GM12878 (cell line): ENCODE results near the gene PIGZ. TPM values are rescaled to one million over a fixed set of nuclear protein-coding genes. Genes with fewer than 3 reads are reported as not detected.
A peak's percentile ranks its signal among the peaks of the same experiment; 100 is the strongest.

Source experiments
- ATAC-seq: fragments of 200-7000 bp; cut with Tn5 transposase; 3 replicates; pipeline ENCODE4 v1.9.1; 2020; ENCODE audit warnings: mild to moderate bottlenecking, moderate library complexity
- BruUV-seq: library from RNA; stranded (reverse); fragments of 400-500 nt; replicated peaks from 2 replicates; lab custom pipeline; 2021; lab: Mats Ljungman, UMichigan
- CTCF ChIA-PET: fragments of 300-600 bp; sonication (Branson Sonifier 250); formaldehyde crosslinking; extraction: SDS; loops from one replicate; lab custom pipeline; 2021; ENCODE audit warnings: inconsistent platforms; lab: Yijun Ruan, JAX
- POLR2A ChIA-PET: fragments of 350-600 bp; formaldehyde crosslinking; extraction: SDS; loops from one replicate; lab custom pipeline; 2021; ENCODE audit warnings: inconsistent platforms; lab: Charles Lee
- RAD21 ChIA-PET: fragments of 300-600 bp; sonication (Branson Sonifier 250); formaldehyde crosslinking; loops from one replicate; lab custom pipeline; 2023; ENCODE audit warnings: antibody characterized with exemption; ENCODE audit not compliant: unreplicated experiment; lab: Charles Lee
- SMC1A ChIA-PET: fragments of 300-600 bp; sonication (Branson Sonifier 250); formaldehyde crosslinking; loops from one replicate; lab custom pipeline; 2023; ENCODE audit not compliant: unreplicated experiment, uncharacterized antibody; lab: Charles Lee
- DNase-seq: peaks from one replicate; pipeline ENCODE4 v3.0.0-alpha.2; 2011; ENCODE audit warnings: low read depth, low spot score
- FAIRE-seq: peaks from 3 replicates; lab custom pipeline; 2011; peaks lifted over from hg19 to GRCh38; lab: Jason Lieb, UNC
- H2AFZ ChIP-seq: 2 replicates; pipeline ENCODE4 v1.6.0; 2011; ENCODE audit warnings: low read depth, low read length, control low read depth; ENCODE audit not compliant: control insufficient read depth
- H3K27ac ChIP-seq: 2 replicates; pipeline ENCODE4 v1.5.1; 2011; ENCODE audit warnings: control low read depth; ENCODE audit not compliant: control insufficient read depth, insufficient read depth
- H3K27me3 ChIP-seq, 2 experiments: replicated peaks in 1 of 2; 2 replicates each; pipeline versions ENCODE4 v1.6.0 to v1.6.1; 2011; ENCODE audit warnings: low read length in 1 of 2; ENCODE audit not compliant: control insufficient read depth in 2 of 2, insufficient read depth in 2 of 2
- H3K36me3 ChIP-seq, 2 experiments: 2 replicates each; pipeline ENCODE4 v1.5.1; 2011; ENCODE audit warnings: low read length in 1 of 2; ENCODE audit not compliant: control insufficient read depth in 2 of 2, insufficient read depth in 2 of 2
- H3K4me1 ChIP-seq: 2 replicates; pipeline ENCODE4 v1.6.1; 2011; ENCODE audit warnings: mild to moderate bottlenecking, low read length, moderate library complexity, mixed read lengths; ENCODE audit not compliant: control insufficient read depth, insufficient read depth
- H3K4me2 ChIP-seq: 2 replicates; pipeline ENCODE4 v1.6.0; 2011; ENCODE audit warnings: control low read depth; ENCODE audit not compliant: control insufficient read depth, insufficient read depth
- H3K4me3 ChIP-seq: fragments of 200-600 bp; sonication (generic); 2 replicates; pipeline ENCODE4 v1.5.1; 2016
- H3K79me2 ChIP-seq: 2 replicates; pipeline ENCODE4 v1.6.0; 2011; ENCODE audit warnings: low read length; ENCODE audit not compliant: control insufficient read depth, insufficient read depth
- H3K9ac ChIP-seq: 2 replicates; pipeline ENCODE4 v1.8.0; 2011; ENCODE audit warnings: low read length, control low read depth, mixed read lengths; ENCODE audit not compliant: control insufficient read depth, insufficient read depth
- H3K9me3 ChIP-seq: replicated peaks from 3 replicates; pipeline ENCODE4 v1.5.1; 2011; ENCODE audit warnings: mild to moderate bottlenecking, low read length; ENCODE audit not compliant: control insufficient read depth, insufficient read depth
- H4K20me1 ChIP-seq: 2 replicates; pipeline ENCODE4 v1.6.0; 2011; ENCODE audit not compliant: control insufficient read depth, insufficient read depth
- E2F8 ChIP-seq: fragments of 450-650 bp; IDR thresholded peaks from 2 replicates; pipeline ENCODE4 v1.6.1; 2018; ENCODE audit warnings: mild to moderate bottlenecking, low read depth, moderate library complexity; ENCODE audit not compliant: partially characterized antibody
- EGR1 ChIP-seq, 2 experiments: IDR thresholded peaks; 1 replicate in 1 of 2; 2 replicates in 1 of 2; pipeline ENCODE4 v1.6.1; 2011 to 2012; ENCODE audit warnings: low read depth in 2 of 2, low read length in 2 of 2, borderline replicate concordance in 1 of 2, mild to moderate bottlenecking in 1 of 2, moderate library complexity in 1 of 2
- IKZF1 ChIP-seq: fragments of 450-650 bp; conservative IDR thresholded peaks from 2 replicates; pipeline ENCODE4 v1.6.1; 2017; ENCODE audit warnings: antibody characterized with exemption, mild to moderate bottlenecking
- JUNB ChIP-seq: IDR thresholded peaks from 2 replicates; pipeline ENCODE4 v1.6.1; 2016; ENCODE audit warnings: antibody characterized with exemption, mild to moderate bottlenecking
- MAX ChIP-seq: IDR thresholded peaks from 2 replicates; pipeline ENCODE4 v1.6.1; 2012; ENCODE audit warnings: low read depth, low read length, improper control_type of control experiment
- MLLT1 ChIP-seq: fragments of 450-650 bp; IDR thresholded peaks from 2 replicates; pipeline ENCODE4 v1.6.1; 2016; ENCODE audit warnings: mild to moderate bottlenecking
- POLR2AphosphoS5 ChIP-seq: IDR thresholded peaks from 2 replicates; pipeline ENCODE4 v1.6.1; 2011; ENCODE audit warnings: mild to moderate bottlenecking, low read length, inconsistent platforms
- RAD51 ChIP-seq: fragments of 450-650 bp; IDR thresholded peaks from 2 replicates; pipeline ENCODE4 v1.6.1; 2016; ENCODE audit warnings: moderate library complexity, mild to moderate bottlenecking, inconsistent platforms
- RELA ChIP-seq: fragments of 450-650 bp; IDR thresholded peaks from 2 replicates; pipeline ENCODE4 v1.8.0; 2014; ENCODE audit warnings: borderline replicate concordance; ENCODE audit not compliant: partially characterized antibody
- SIN3A ChIP-seq: IDR thresholded peaks from 2 replicates; pipeline ENCODE4 v1.6.1; 2012; ENCODE audit warnings: low read depth, low read length, improper control_type of control experiment
- YY1 ChIP-seq: IDR thresholded peaks from 2 replicates; pipeline ENCODE4 v1.6.1; 2011; ENCODE audit warnings: low read depth, mild to moderate bottlenecking, low read length
- ZBTB4 ChIP-seq: fragments of 450-650 bp; formaldehyde crosslinking; IDR thresholded peaks from 2 replicates; pipeline ENCODE4 v1.4.0; 2022; ENCODE audit warnings: mild to moderate bottlenecking, moderate library complexity
- ZNF384 ChIP-seq: IDR thresholded peaks from 2 replicates; pipeline ENCODE4 v1.6.1; 2012; ENCODE audit warnings: low read depth, mild to moderate bottlenecking, low read length, improper control_type of control experiment, borderline replicate concordance
- ZZZ3 ChIP-seq: IDR thresholded peaks from 2 replicates; pipeline ENCODE4 v1.6.1; 2011; ENCODE audit warnings: low read depth; ENCODE audit not compliant: control insufficient read depth, insufficient read length
- WGBS: methylation state at CpG from one replicate; pipeline ENCODE4 v1.1.6; 2016; ENCODE audit warnings: low lambda C conversion rate; ENCODE audit not compliant: insufficient replicate concordance, insufficient coverage; ENCODE audit errors: missing lambda C conversion rate; 5-methylcytosine and 5-hydroxymethylcytosine counted together
- in situ Hi-C: fragments of 300-500 bp; cut with MboI; formaldehyde crosslinking; loops from 9 replicates; pipeline ENCODE4 v1.14.3; 2018; ENCODE audit warnings: mixed read lengths
- intact Hi-C: fragments of 100-400 bp; cut with micrococcal nuclease; formaldehyde crosslinking; loops from one replicate; pipeline ENCODE4 v1.14.2; 2022; ENCODE audit not compliant: unreplicated experiment
- polyA plus RNA-seq, 11 experiments: library from polyadenylated mRNA; depleted of rRNA in 4 of 11; unstranded in 6 of 11; stranded (reverse) in 5 of 11; fragments of >200 nt; fragmentation: Nextera tagmentation in 4 of 11; fragmentation: Illumina TruSeq in 1 of 11; extraction: Ambion mirVana in 4 of 11; extraction: Trizol in 1 of 11; gene quantifications; 1 replicate in 1 of 11; 2 replicates in 10 of 11; pipeline versions ENCODE4 v1.2.1 to v1.2.3, GENCODE V29; 2011 to 2016; ENCODE audit warnings: inconsistent platforms in 2 of 11, missing spikeins in 2 of 11, low read depth in 1 of 11
- total RNA-seq, 4 experiments: library from RNA; depleted of rRNA in 3 of 4; stranded (reverse); fragments of >200 nt in 3 of 4; fragmentation: Illumina TruSeq in 1 of 4; extraction: Trizol in 1 of 4; gene quantifications; 2 replicates each; pipeline versions ENCODE4 v1.2.1 to v1.2.3, GENCODE V29; 2013 to 2021

PIGZ gene
- total and polyA plus RNA-seq, 10 of the 15 experiments (the other 5 are each of a cell fraction or from before 2014, with no cell fraction given) = 0.06 to 1.2 (median 0.64) TPM

- no peaks in the 10 kb centered on the region; the same call in 2 of the 3 replicates for H3K9me3 ChIP-seq
- H3K27me3 ChIP-seq = no peaks in the 10 kb centered on the region
- no peaks in the 10 kb centered on the region for H3K79me2 ChIP-seq
- 26% methylated on average over 47 of the region's 55 CpGs for WGBS
- peak overlapping the region; percentile 79 for H3K9ac ChIP-seq
- POLR2A ChIA-PET = interaction anchor here (1.0 to 2.9 kb wide), 3 partner anchors 21 to 28 kb away, joined by 3 to 13 read pairs (median 8); no protein-coding TSS in a partner anchor
- no peaks in the 10 kb centered on the region for H4K20me1 ChIP-seq
- H3K4me3 ChIP-seq = peak overlapping the region; percentile 71
- FAIRE-seq (no peak), ATAC-seq (peak; percentile 40), DNase-seq (no peak)
- BruUV-seq = TSS peak; percentile 89
- RAD21 ChIA-PET = interaction anchor here (1.0 to 4.3 kb wide), 7 partner anchors 19 to 187 kb away, joined by 3 to 48 read pairs (median 5); partner anchors contain the start of gene MELTF
- in situ Hi-C loops = no loop called here
- SMC1A ChIA-PET = interaction anchor here (0.6 to 4.6 kb wide), 5 partner anchors 11 to 185 kb away, joined by 3 to 33 read pairs (median 5); partner anchors contain the start of gene MELTF
- H3K36me3 ChIP-seq = no peaks in the 10 kb centered on the region
- H3K4me2 ChIP-seq = peak overlapping the region; percentile 86
- H3K4me1 ChIP-seq = peaks cover 9% of the 10 kb centered on the region
- intact Hi-C loops = loop anchor here (1.0 kb wide), 1 partner anchor 185 kb away; no protein-coding TSS in a partner anchor
- H2AFZ ChIP-seq = peak overlapping the region; percentile 80
- CTCF ChIA-PET = interaction anchor here (0.6 to 6.2 kb wide), 7 partner anchors 21 to 255 kb away, joined by 3 to 45 read pairs (median 11); partner anchors contain the start of gene MELTF
- peak overlapping the region; percentile 70 for H3K27ac ChIP-seq
- TF ChIP-seq E2F8 = peak; percentile 3
- TF ChIP-seq MAX = no peak
- no peak for TF ChIP-seq EGR1 (IDR thresholded peaks at IDR 0.05; ENCODE audit: borderline replicate concordance in 1 of 2, low read depth in 2 of 2, low read length in 2 of 2)
- TF ChIP-seq IKZF1 = peak; percentile 51
- no peak for TF ChIP-seq ZBTB4
- TF ChIP-seq POLR2AphosphoS5 = peak; percentile 19; the same call in 1 of the 2 replicates
- TF ChIP-seq ZZZ3 = no peak
- TF ChIP-seq YY1 = peak; percentile 7; the same call in 1 of the 2 replicates
- no peak for TF ChIP-seq RAD51
- TF ChIP-seq JUNB = no peak
- TF ChIP-seq ZNF384 = no peak
- 0 out of 2 replicates have a peak, but pooled peaks have one; percentile 17 for TF ChIP-seq SIN3A
- TF ChIP-seq RELA = no peak
- peak; percentile 62; the same call in 1 of the 2 replicates for TF ChIP-seq MLLT1
Observed at GRCh38 chr3:197001972-197002700, 33.5 kb upstream of the PIGZ start.
